ENCODE data around the gene SMG6. TPM values are rescaled to one million over a fixed set of nuclear protein-coding genes. Genes with fewer than 3 reads are reported as not detected.

Gene SMG6
- total RNA-seq, 2 donors from 2014 or later, result 12.5 to 22.1 TPM

DNA sequence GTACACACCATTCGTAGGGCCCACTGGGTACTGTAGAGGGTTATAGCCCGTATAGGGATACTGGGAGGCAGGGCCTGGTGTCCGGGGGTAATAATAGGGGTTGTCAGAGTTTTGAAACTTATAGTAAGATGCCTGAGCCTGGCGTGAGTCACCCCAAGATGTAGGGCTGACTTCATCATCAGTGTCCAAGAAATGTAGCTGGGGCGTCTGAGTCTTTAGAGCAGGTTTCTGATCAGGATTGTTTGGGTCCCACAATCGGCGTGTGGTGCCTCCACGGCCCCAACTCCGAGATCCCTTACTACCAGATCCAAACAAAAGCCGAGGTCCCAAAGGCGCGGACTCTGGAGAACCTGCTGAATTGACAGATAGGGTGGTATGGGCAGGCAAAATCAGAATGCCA lies 4.4 kb downstream of the SMG6 start:
- 88 to 91% methylated on average over 12 of the region's 12 CpGs for WGBS, 2 donors
- ATAC-seq, result no peak
- no peak for TF ChIP-seq POLR2A (IDR thresholded peaks at IDR 0.05)
- TF ChIP-seq, protein P1, sequence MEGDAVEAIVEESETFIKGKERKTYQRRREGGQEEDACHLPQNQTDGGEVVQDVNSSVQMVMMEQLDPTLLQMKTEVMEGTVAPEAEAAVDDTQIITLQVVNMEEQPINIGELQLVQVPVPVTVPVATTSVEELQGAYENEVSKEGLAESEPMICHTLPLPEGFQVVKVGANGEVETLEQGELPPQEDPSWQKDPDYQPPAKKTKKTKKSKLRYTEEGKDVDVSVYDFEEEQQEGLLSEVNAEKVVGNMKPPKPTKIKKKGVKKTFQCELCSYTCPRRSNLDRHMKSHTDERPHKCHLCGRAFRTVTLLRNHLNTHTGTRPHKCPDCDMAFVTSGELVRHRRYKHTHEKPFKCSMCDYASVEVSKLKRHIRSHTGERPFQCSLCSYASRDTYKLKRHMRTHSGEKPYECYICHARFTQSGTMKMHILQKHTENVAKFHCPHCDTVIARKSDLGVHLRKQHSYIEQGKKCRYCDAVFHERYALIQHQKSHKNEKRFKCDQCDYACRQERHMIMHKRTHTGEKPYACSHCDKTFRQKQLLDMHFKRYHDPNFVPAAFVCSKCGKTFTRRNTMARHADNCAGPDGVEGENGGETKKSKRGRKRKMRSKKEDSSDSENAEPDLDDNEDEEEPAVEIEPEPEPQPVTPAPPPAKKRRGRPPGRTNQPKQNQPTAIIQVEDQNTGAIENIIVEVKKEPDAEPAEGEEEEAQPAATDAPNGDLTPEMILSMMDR (IDR thresholded peaks at IDR 0.05), result no peak
- no peak overlapping the region for H3K27ac ChIP-seq
- peaks cover 16% of the 10 kb centered on the region for H3K4me1 ChIP-seq
- no peak for DNase-seq
- no peaks in the 10 kb centered on the region for H3K36me3 ChIP-seq (replicated peaks in 1 of 2; ENCODE audit: insufficient read depth in 1 of 2, low read depth in 2 of 2)
- H3K4me3 ChIP-seq, result no peak overlapping the region
- intact Hi-C loops (cut with DNase I), result no loop called here
- H3K9me3 ChIP-seq, result no peaks in the 10 kb centered on the region
- no peaks in the 10 kb centered on the region for H3K27me3 ChIP-seq

DNA sequence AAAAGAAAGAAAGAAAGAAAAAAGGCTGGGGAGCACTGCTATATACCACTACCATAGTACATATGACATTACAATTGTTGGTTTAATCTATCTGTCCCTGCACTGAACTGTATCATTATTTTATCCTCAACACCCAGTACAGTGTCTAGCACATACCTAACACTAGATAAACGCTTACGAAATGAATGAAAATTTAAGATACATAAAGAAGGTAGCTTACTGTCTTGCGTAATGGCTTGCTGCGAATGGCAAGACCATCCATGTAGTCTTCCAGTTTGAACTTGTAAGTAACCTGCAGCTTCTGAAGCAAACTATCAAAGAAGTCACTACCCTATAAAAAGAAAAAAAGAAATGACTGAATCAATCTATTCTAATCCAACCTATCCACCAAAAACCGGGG lies 6.6 kb downstream of the SMG6 start:
- TF ChIP-seq, protein P1 (IDR thresholded peaks at IDR 0.05), result no peak
- no peak for TF ChIP-seq POLR2A (IDR thresholded peaks at IDR 0.05)
- H3K4me1 ChIP-seq, result peaks cover 10% of the 10 kb centered on the region
- no peak overlapping the region for H3K27ac ChIP-seq
- H3K36me3 ChIP-seq (replicated peaks in 1 of 2; ENCODE audit: insufficient read depth in 1 of 2, low read depth in 2 of 2), result peaks cover 0 to 5% of the 10 kb centered on the region in 2 donors
- 92% methylated on average over 5 of the region's 5 CpGs for WGBS, 2 donors
- ATAC-seq, result no peak
- H3K27me3 ChIP-seq, result no peaks in the 10 kb centered on the region
- no peak for DNase-seq
- H3K9me3 ChIP-seq, result no peaks in the 10 kb centered on the region
- intact Hi-C loops (cut with DNase I), result no loop called here
- H3K4me3 ChIP-seq, result no peak overlapping the region

DNA sequence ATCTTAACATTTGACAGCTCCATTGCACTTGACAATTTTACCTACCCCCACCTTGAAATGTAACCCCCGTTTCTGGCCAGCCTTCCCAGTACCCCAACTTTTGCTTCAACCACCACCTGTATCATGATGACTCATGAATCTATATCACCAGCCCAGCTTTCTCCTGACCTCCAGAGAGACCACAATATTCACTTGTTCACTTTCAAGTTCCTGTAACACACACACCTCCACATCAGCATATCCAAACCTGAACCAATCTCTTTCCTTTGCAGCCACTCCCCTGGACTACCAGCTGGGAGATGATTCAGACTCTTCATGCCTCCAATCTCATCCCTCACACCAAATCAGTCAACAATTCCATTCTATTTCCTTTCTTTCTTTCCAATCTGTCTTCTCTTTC lies 8.0 kb downstream of the SMG6 start:
- 60 to 91% methylated on average over 1 of the region's 1 CpG for WGBS, 2 donors
- H3K27ac ChIP-seq, result no peak overlapping the region
- no peaks in the 10 kb centered on the region for H3K9me3 ChIP-seq
- intact Hi-C loops (cut with DNase I), result no loop called here
- no peak overlapping the region for H3K4me3 ChIP-seq
- DNase-seq, result no peak
- no peaks in the 10 kb centered on the region for H3K27me3 ChIP-seq
- TF ChIP-seq POLR2A (IDR thresholded peaks at IDR 0.05), result no peak
- TF ChIP-seq, protein P1 (IDR thresholded peaks at IDR 0.05), result no peak
- no peak for ATAC-seq
- H3K36me3 ChIP-seq (replicated peaks in 1 of 2; ENCODE audit: insufficient read depth in 1 of 2, low read depth in 2 of 2), result peaks cover 0 to 8% of the 10 kb centered on the region in 2 donors
- no peaks in the 10 kb centered on the region for H3K4me1 ChIP-seq

DNA sequence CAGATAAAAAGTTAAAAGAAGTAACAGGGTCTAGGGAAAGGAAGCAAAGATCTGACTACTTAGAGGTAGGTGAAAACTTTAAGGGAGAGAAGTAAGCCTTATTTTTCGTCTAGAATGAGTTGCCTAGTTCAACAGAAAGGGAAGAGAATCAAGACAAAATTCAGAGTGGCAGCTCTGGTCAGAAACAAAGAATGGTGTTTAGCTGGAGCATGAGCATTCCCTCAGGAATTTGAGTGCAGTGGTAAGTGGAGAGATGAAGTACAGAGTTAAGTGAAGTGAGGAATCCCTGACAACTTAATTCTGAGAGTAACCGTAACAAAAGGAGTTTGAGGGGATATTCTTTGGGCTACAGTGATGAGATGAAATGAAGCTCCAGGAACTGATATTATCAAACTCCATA lies 11.5 kb downstream of the SMG6 start:
- intact Hi-C loops (cut with DNase I), result no loop called here
- Histone ChIP-seq H3K27ac (no peak overlapping the region), H3K4me1 (no peaks in the 10 kb centered on the region), H3K9me3 (no peaks in the 10 kb centered on the region), H3K36me3 (replicated peaks in 1 of 2; ENCODE audit: insufficient read depth in 1 of 2, low read depth in 2 of 2) (peaks cover 0 to 18% of the 10 kb centered on the region in 2 donors), H3K27me3 (no peaks in the 10 kb centered on the region), H3K4me3 (no peak overlapping the region)
- DNase-seq (no peak), ATAC-seq (no peak)
- no peak for TF ChIP-seq POLR2A (IDR thresholded peaks at IDR 0.05)
- TF ChIP-seq, protein P1 (IDR thresholded peaks at IDR 0.05), result no peak
- WGBS, 2 donors, result 67 to 89% methylated on average over 2 of the region's 2 CpGs

DNA sequence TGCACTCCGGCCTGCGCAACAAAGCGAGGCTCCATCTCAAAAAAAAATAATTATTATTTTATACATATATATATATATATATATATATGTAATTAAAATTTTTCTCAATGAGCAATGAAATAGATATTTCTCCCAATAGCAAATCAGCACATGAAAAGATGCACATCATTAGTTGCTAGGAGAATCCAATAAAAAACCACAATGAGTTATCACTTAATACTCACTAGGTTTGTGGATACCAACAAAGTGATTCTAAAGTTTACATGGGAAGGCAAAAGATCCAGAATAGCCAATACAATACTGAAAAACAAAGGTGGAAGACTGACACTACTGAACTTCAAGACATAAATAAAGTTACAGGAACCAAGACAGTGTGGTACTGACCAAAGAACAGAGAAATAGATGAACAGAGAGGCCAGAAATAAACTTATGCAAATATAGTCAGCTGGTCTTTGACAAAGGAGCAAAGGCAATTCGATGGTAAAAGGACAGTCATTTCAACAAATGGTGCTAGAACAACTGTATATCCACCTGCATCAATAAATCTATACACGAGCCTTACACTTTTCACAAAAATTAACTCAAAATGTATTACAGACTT lies 13.6 kb downstream of the SMG6 start:
- H3K4me1 ChIP-seq, result no peaks in the 10 kb centered on the region
- WGBS, 2 donors, result 77 to 93% methylated on average over 5 of the region's 5 CpGs
- H3K9me3 ChIP-seq, result no peaks in the 10 kb centered on the region
- no peak overlapping the region for H3K27ac ChIP-seq
- no peak for ATAC-seq
- no peak for TF ChIP-seq POLR2A (IDR thresholded peaks at IDR 0.05)
- TF ChIP-seq, protein P1 (IDR thresholded peaks at IDR 0.05), result no peak
- intact Hi-C loops (cut with DNase I), result no loop called here
- H3K27me3 ChIP-seq, result no peaks in the 10 kb centered on the region
- DNase-seq, result no peak
- no peak overlapping the region for H3K4me3 ChIP-seq
- H3K36me3 ChIP-seq (replicated peaks in 1 of 2; ENCODE audit: insufficient read depth in 1 of 2, low read depth in 2 of 2), result peaks cover 0 to 18% of the 10 kb centered on the region in 2 donors
